ENCODE results near the gene TMEM267.

GRCh38 chr5:43420241-43420640 lies 63.4 kb downstream of the TMEM267 start:
- TF ChIP-seq CREM (IDR thresholded peaks at IDR 0.05; ENCODE audit: low read depth) = no peak
- no peak for TF ChIP-seq ZBTB33 (IDR thresholded peaks at IDR 0.05)
- no peak for TF ChIP-seq POLR2A (IDR thresholded peaks at IDR 0.05; ENCODE audit: low read depth, low read length)
- TF ChIP-seq SUZ12 (IDR thresholded peaks at IDR 0.05; ENCODE audit: unreplicated experiment) = no peak
- no peak for TF ChIP-seq EZH2 (IDR thresholded peaks at IDR 0.05; ENCODE audit: borderline replicate concordance, control insufficient read depth, low read depth, low read length)
- TF ChIP-seq, protein P1, sequence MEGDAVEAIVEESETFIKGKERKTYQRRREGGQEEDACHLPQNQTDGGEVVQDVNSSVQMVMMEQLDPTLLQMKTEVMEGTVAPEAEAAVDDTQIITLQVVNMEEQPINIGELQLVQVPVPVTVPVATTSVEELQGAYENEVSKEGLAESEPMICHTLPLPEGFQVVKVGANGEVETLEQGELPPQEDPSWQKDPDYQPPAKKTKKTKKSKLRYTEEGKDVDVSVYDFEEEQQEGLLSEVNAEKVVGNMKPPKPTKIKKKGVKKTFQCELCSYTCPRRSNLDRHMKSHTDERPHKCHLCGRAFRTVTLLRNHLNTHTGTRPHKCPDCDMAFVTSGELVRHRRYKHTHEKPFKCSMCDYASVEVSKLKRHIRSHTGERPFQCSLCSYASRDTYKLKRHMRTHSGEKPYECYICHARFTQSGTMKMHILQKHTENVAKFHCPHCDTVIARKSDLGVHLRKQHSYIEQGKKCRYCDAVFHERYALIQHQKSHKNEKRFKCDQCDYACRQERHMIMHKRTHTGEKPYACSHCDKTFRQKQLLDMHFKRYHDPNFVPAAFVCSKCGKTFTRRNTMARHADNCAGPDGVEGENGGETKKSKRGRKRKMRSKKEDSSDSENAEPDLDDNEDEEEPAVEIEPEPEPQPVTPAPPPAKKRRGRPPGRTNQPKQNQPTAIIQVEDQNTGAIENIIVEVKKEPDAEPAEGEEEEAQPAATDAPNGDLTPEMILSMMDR (IDR thresholded peaks at IDR 0.05 in 2 of 3, conservative IDR thresholded peaks at IDR 0.05 in 1 of 3; ENCODE audit: control insufficient read depth in 2 of 3, extremely low read depth in 1 of 3, insufficient read depth in 1 of 3, low read depth in 3 of 3, low read length in 3 of 3) = no peak
- no peak for TF ChIP-seq HDAC2 (IDR thresholded peaks at IDR 0.05)
- TF ChIP-seq CREB1 (IDR thresholded peaks at IDR 0.05; ENCODE audit: low read depth) = no peak
- no peak for TF ChIP-seq JUNB (IDR thresholded peaks at IDR 0.05)

Data from GM12878 (cell line).